Esophagus squamous epithelium (tissue), 5 donors: Measurements from ENCODE around the gene EML1. TPM values are rescaled to one million over a fixed set of nuclear protein-coding genes. Genes with fewer than 3 reads are reported as not detected.
"Not testable (repeated sequence)": the region's sequence is repeated elsewhere in the genome, so short reads cannot be mapped to it uniquely, and the experiment has no call there.

Source experiments
- DNase-seq: peaks from one replicate; lab custom pipeline; 2025; lab: John Stamatoyannopoulos, UW
- H3K27ac ChIP-seq, 4 donors: fragments of 200-600 bp; sonication (generic); one replicate each; pipeline ENCODE4 v1.5.1; 2016 to 2019; ENCODE audit warnings: mild to moderate bottlenecking in 1 of 4
- H3K27me3 ChIP-seq, 4 donors: fragments of 200-600 bp; sonication (generic); 1 replicate in 3 of 4; 2 replicates in 1 of 4; pipeline versions ENCODE4 v1.5.1 to v1.6.0; 2017 to 2021; ENCODE audit warnings: antibody characterized with exemption in 1 of 4
- H3K36me3 ChIP-seq, 3 donors: fragments of 200-600 bp; sonication (generic); one replicate each; pipeline ENCODE4 v1.5.1; 2016 to 2019
- H3K4me1 ChIP-seq, 3 donors: fragments of 200-600 bp; sonication (generic); one replicate each; pipeline ENCODE4 v1.5.1; 2017 to 2019
- H3K4me3 ChIP-seq, 4 donors: fragments of 200-600 bp; sonication (generic); 1 replicate in 3 of 4; 2 replicates in 1 of 4; pipeline ENCODE4 v1.5.1; 2016 to 2019; ENCODE audit warnings: mild to moderate bottlenecking in 2 of 4, moderate library complexity in 1 of 4
- H3K9me3 ChIP-seq, 3 donors: fragments of 200-600 bp; sonication (generic); one replicate each; pipeline ENCODE4 v1.5.1; 2016 to 2019
- POLR2A ChIP-seq, 4 donors: fragments of 450-650 bp; IDR thresholded peaks; one replicate each; pipeline ENCODE4 v1.6.1; 2017; ENCODE audit warnings: antibody characterized with exemption in 4 of 4, mild to moderate bottlenecking in 4 of 4, moderate library complexity in 3 of 4
- WGBS, 2 donors: methylation state at CpG; one replicate each; pipeline ENCODE4 v1.1.5; 2018; 5-methylcytosine and 5-hydroxymethylcytosine counted together
- intact Hi-C: fragments of 100-400 bp; cut with DNase I; formaldehyde crosslinking; loops from one replicate; pipeline ENCODE4 v1.15.0; 2022
- total RNA-seq, 4 donors: library from RNA; depleted of rRNA; stranded (reverse); fragments of >200 nt; gene quantifications; one replicate each; pipeline ENCODE4 v1.1.0, GENCODE V29; 2016
- TF ChIP-seq, protein P1 (sequence below), 6 experiments: fragments of 450-650 bp in 4 of 6; fragments of 200-600 bp in 2 of 6; sonication (generic) in 2 of 6; IDR thresholded peaks; one replicate each; pipeline ENCODE4 v1.5.1; 2016 to 2019; ENCODE audit warnings: antibody characterized with exemption in 6 of 6, mild to moderate bottlenecking in 4 of 6, moderate library complexity in 4 of 6
- donor health status: DM: yes; HTN: yes; CAD: no.

EML1 gene
- total RNA-seq, 4 donors from 2014 or later, result 3.0 to 22.9 (median 9.4) TPM

DNA sequence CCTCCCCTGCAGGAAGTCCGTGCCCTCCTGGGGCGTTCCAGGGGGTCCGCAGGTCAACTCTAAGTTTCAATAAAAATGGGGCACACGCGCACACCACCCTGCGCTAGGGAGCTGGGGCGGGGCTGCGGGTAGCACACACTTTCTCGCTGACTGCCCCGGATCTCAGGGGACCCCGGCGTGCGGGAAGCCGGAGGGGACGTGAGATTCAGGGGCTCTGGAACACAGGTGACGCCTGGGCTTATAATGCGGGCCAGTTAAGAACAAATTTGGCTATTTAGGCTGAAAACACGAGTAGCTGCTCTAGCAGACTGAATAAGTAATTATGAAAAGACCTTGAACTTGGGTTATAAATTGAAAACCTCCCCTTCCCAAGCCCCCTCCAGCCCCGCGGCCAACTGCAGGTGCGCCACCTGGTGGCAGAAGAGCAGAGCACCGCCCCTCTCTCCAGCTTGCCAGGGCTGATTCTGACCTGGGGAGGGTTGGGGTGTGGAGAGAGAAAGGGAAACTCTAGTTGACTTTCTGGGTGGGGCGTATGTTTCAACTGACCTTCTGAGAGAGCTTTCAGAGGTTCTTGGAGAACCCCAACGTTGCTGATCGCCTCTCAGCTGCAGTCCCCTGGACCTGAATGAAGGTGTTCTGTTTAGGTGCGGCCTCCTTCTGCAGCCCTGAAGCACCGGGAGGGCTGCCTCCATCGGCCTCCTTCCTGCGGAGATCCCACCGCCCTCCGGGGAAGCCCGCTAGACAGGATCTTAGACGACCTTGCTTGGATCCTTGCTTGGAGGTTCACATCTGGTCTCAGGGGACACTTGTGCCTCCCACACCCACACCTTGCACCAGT is 153.7 kb downstream of the EML1 start:
- H3K4me1 ChIP-seq, result peaks cover 16 to 43% (median 20%) of the 10 kb centered on the region in 3 donors
- TF ChIP-seq, protein P1, sequence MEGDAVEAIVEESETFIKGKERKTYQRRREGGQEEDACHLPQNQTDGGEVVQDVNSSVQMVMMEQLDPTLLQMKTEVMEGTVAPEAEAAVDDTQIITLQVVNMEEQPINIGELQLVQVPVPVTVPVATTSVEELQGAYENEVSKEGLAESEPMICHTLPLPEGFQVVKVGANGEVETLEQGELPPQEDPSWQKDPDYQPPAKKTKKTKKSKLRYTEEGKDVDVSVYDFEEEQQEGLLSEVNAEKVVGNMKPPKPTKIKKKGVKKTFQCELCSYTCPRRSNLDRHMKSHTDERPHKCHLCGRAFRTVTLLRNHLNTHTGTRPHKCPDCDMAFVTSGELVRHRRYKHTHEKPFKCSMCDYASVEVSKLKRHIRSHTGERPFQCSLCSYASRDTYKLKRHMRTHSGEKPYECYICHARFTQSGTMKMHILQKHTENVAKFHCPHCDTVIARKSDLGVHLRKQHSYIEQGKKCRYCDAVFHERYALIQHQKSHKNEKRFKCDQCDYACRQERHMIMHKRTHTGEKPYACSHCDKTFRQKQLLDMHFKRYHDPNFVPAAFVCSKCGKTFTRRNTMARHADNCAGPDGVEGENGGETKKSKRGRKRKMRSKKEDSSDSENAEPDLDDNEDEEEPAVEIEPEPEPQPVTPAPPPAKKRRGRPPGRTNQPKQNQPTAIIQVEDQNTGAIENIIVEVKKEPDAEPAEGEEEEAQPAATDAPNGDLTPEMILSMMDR (IDR thresholded peaks at IDR 0.05), result peak; percentile 60 to 88 (median 80)
- no peak for TF ChIP-seq POLR2A (IDR thresholded peaks at IDR 0.05)
- peak overlapping the region in 2 of 4 donors; percentile 27 to 38 for H3K4me3 ChIP-seq
- intact Hi-C loops, result no loop called here
- no peaks in the 10 kb centered on the region for H3K9me3 ChIP-seq
- DNase-seq, result no peak
- peaks cover 0 to 11% (median 0%) of the 10 kb centered on the region in 3 donors for H3K36me3 ChIP-seq
- 14 to 31% methylated on average over 11 to 25 of the region's 33 CpGs for WGBS, 2 donors
- peak overlapping the region in 2 of 4 donors; percentile 2 to 8 for H3K27ac ChIP-seq
- peaks cover 0 to 12% (median 0%) of the 10 kb centered on the region in 4 donors for H3K27me3 ChIP-seq

DNA sequence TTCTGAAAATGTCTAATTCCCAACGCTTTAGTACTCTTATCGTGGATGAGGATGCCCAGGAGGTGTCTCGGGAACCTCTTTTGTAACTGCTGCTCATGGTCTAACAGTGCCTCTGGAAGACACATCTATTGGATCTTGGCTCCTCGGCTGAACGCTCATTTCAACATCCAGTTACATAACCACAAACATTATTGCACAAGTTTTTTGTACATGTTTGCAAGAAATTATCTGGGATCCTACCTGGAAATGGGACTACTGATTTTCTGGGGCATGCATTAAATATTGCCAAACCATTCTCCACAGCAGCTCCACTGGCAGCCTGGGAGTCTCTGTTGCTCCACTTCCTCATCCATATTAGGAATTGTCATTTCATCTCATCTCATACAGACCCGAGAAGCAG is 154.5 kb downstream of the EML1 start:
- intact Hi-C loops, result no loop called here
- peaks cover 16 to 43% (median 20%) of the 10 kb centered on the region in 3 donors for H3K4me1 ChIP-seq
- 34 to 56% methylated on average over 4 to 6 of the region's 6 CpGs for WGBS, 2 donors
- TF ChIP-seq POLR2A (IDR thresholded peaks at IDR 0.05), result no peak
- TF ChIP-seq, protein P1 (IDR thresholded peaks at IDR 0.05), result no peak
- H3K36me3 ChIP-seq, result peaks cover 0 to 3% (median 0%) of the 10 kb centered on the region in 3 donors
- no peak for DNase-seq
- H3K9me3 ChIP-seq, result no peaks in the 10 kb centered on the region
- peaks cover 0 to 12% (median 0%) of the 10 kb centered on the region in 4 donors for H3K27me3 ChIP-seq
- H3K27ac ChIP-seq, result peak overlapping the region in 2 of 4 donors; percentile 2 to 6
- no peak overlapping the region for H3K4me3 ChIP-seq

DNA sequence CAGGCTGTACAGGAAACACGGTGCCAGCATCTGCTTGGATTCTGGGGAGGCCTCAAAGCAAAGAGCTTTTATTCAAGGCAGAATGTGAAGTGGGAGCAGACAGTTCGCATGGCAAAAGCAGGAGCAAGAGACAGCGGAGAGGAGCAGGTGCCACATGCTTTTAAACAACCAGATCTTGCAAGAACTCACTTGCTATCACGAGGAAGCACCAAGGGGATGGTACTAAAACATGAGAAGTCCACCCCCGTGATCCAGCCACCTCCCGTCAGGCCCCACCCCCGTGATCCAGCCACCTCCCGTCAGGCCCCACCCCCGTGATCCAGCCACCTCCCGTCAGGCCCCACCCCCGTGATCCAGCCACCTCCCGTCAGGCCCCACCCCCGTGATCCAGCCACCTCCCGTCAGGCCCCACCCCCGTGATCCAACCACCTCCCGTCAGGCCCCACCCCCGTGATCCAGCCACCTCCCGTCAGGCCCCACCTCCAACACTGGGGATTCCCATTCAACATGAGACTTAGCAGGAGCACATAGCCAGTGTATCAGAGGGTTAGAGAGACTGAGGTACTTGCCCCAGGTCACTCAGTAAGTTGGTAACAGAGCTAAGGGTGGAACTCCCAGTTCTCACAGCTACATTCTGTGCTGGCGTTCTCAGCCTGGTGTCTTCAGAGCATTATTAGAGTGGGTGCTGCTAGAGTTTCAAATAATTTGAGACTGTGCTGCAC is 156.0 kb downstream of the EML1 start:
- intact Hi-C loops, H3K9me3 ChIP-seq, H3K36me3 ChIP-seq, DNase-seq, H3K4me3 ChIP-seq: not testable (repeated sequence)
- 26 to 72% methylated on average over 5 of the region's 19 CpGs for WGBS, 2 donors
- Histone ChIP-seq H3K4me1 (peaks cover 16 to 43% (median 20%) of the 10 kb centered on the region in 3 donors), H3K27me3 (peaks cover 0 to 12% (median 0%) of the 10 kb centered on the region in 4 donors), H3K27ac (peak overlapping the region in 3 of 4 donors; percentile 28 to 50 (median 42))

DNA sequence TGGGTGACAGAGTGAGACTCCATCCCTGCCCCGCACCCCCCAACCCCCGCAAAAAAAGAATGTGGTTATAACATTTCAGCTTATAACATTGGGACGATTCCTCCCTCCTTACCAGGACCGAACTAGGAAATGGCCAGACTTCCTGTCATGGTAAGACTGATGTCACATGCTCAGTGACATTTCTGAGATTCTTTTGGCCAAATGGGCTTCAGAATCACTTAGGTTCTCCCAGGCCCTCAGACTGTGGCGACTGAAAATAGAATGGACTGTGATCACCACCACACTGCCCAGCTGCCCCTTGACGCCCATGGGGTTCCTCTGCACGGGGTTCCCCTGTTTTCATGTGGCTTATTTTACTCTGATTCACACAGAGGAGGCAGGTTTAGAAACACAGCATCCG is 157.0 kb downstream of the EML1 start:
- Histone ChIP-seq H3K9me3 (no peaks in the 10 kb centered on the region), H3K4me3 (no peak overlapping the region), H3K36me3 (no peaks in the 10 kb centered on the region), H3K4me1 (peaks cover 16 to 43% (median 20%) of the 10 kb centered on the region in 3 donors), H3K27ac (no peak overlapping the region), H3K27me3 (peaks cover 0 to 12% (median 0%) of the 10 kb centered on the region in 4 donors)
- intact Hi-C loops, result no loop called here
- TF ChIP-seq, protein P1 (IDR thresholded peaks at IDR 0.05), result no peak
- no peak for TF ChIP-seq POLR2A (IDR thresholded peaks at IDR 0.05)
- 60 to 65% methylated on average over 7 to 8 of the region's 8 CpGs for WGBS, 2 donors
- DNase-seq, result no peak

DNA sequence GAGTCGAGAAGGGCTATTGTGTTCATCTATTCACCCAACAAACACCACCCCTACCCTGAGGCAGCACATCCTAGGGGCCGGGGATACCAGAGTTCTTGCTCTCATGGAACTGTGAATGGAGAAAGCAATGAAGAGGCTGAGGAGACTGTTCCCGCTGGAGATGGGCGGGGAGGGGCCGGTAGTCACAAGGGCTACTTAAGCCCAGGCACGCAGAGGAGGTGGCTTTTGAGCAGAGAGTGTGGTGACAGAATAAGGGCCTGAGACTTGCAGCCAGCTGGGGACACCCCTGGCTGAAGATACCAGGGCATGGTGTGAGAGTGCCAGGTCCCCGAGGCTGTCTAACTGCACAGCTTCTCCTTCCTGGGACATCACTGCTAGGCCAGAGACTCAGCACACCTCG is 157.9 kb downstream of the EML1 start:
- no peaks in the 10 kb centered on the region for H3K9me3 ChIP-seq
- TF ChIP-seq POLR2A (IDR thresholded peaks at IDR 0.05), result no peak
- TF ChIP-seq, protein P1 (IDR thresholded peaks at IDR 0.05), result no peak
- H3K27ac ChIP-seq, result no peak overlapping the region
- DNase-seq, result no peak
- no peaks in the 10 kb centered on the region for H3K36me3 ChIP-seq
- peaks cover 0 to 12% (median 0%) of the 10 kb centered on the region in 4 donors for H3K27me3 ChIP-seq
- intact Hi-C loops, result no loop called here
- H3K4me3 ChIP-seq, result no peak overlapping the region
- WGBS, 2 donors, result 71 to 84% methylated on average over 4 to 6 of the region's 8 CpGs
- peaks cover 16 to 41% (median 20%) of the 10 kb centered on the region in 3 donors for H3K4me1 ChIP-seq
